Thoracic aorta (tissue), 2 donors: ENCODE data around the gene KIF25. TPM values are rescaled to one million over a fixed set of nuclear protein-coding genes. Genes with fewer than 3 reads are reported as not detected.

Source experiments
- ATAC-seq: fragments of 150-250 bp; one replicate; pipeline ENCODE4 v1.8.0; 2017; ENCODE audit warnings: low read depth; ENCODE audit not compliant: insufficient number of reproducible peaks, low FRiP score
- DNase-seq: peaks from one replicate; pipeline ENCODE4 v3.0.0-alpha.2; 2020; ENCODE audit warnings: low spot score
- H3K27ac ChIP-seq, 2 donors: fragments of 200-600 bp; sonication (generic); 1 replicate in 1 of 2; 2 replicates in 1 of 2; pipeline ENCODE4 v1.5.1; 2016; ENCODE audit warnings: mild to moderate bottlenecking in 2 of 2, moderate library complexity in 2 of 2
- H3K27me3 ChIP-seq: fragments of 200-600 bp; sonication (generic); replicated peaks from 2 replicates; pipeline ENCODE4 v1.6.0; 2016; ENCODE audit warnings: mild to moderate bottlenecking; ENCODE audit not compliant: insufficient read depth
- H3K36me3 ChIP-seq: fragments of 200-600 bp; sonication (generic); one replicate; pipeline ENCODE4 v1.5.1; 2016
- H3K4me1 ChIP-seq, 2 donors: fragments of 200-600 bp; sonication (generic); 1 replicate in 1 of 2; 2 replicates in 1 of 2; pipeline versions ENCODE4 v1.5.1 to v1.6.0; 2016; ENCODE audit warnings: low read depth in 2 of 2, mild to moderate bottlenecking in 1 of 2; ENCODE audit not compliant: control insufficient read depth in 1 of 2
- H3K4me3 ChIP-seq: fragments of 200-600 bp; sonication (generic); 2 replicates; pipeline ENCODE4 v1.5.1; 2016; ENCODE audit warnings: mild to moderate bottlenecking
- H3K9me3 ChIP-seq: fragments of 200-600 bp; sonication (generic); 2 replicates; pipeline ENCODE4 v1.5.1; 2016
- total RNA-seq, 2 donors: library from RNA; depleted of rRNA; stranded (reverse); fragments of >200 nt; gene quantifications; one replicate each; pipeline versions ENCODE4 v1.1.0 to v1.2.3, GENCODE V29; 2016
- TF ChIP-seq, protein P1 (sequence below): fragments of 200-600 bp; sonication (generic); IDR thresholded peaks from one replicate; pipeline ENCODE4 v1.5.1; 2019; ENCODE audit warnings: antibody characterized with exemption

The KIF25 gene
- total RNA-seq, 2 donors from 2014 or later: not detected

DNA sequence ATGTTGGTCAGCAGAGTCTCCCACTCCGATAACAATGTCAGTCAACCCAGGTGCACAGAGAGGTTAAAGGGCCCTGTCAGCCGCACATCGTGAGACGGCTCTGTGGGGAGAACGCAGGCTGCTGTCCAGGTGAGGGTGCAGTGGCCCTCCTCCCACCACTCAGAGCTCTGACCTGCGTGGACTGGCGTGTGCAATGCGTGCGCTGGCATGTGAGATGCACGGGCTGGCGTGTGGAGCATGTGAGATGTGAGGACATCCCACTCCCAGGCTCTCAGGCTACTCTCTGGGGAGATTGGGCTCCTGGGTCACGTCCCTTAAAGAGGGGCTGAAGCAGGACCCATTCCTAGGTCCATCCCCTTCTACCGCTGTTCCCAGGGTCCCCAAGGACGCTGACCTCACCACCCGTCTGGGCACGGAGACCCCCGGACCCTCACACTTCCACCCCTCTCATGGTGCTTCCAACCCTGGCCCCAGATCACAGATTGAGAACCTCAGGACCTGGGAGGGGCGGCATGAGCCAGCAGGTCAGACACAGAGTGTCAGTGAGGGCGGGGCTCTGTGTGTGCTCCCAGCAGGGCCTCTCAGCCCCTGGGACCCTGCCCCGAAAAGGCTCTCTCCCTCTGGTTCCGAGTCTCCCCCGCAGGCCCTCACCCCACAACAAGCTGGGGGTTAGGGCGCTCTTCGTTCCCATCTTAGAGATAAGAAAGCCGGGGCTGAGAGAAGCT is 90.1 kb downstream of the KIF25 start:
- H3K27ac ChIP-seq: no peak overlapping the region
- TF ChIP-seq, protein P1, sequence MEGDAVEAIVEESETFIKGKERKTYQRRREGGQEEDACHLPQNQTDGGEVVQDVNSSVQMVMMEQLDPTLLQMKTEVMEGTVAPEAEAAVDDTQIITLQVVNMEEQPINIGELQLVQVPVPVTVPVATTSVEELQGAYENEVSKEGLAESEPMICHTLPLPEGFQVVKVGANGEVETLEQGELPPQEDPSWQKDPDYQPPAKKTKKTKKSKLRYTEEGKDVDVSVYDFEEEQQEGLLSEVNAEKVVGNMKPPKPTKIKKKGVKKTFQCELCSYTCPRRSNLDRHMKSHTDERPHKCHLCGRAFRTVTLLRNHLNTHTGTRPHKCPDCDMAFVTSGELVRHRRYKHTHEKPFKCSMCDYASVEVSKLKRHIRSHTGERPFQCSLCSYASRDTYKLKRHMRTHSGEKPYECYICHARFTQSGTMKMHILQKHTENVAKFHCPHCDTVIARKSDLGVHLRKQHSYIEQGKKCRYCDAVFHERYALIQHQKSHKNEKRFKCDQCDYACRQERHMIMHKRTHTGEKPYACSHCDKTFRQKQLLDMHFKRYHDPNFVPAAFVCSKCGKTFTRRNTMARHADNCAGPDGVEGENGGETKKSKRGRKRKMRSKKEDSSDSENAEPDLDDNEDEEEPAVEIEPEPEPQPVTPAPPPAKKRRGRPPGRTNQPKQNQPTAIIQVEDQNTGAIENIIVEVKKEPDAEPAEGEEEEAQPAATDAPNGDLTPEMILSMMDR: no peak
- H3K4me1 ChIP-seq: no peaks in the 10 kb centered on the region
- no peak for DNase-seq
- ATAC-seq: no peak
- no peaks in the 10 kb centered on the region for H3K36me3 ChIP-seq
- H3K27me3 ChIP-seq: no peaks in the 10 kb centered on the region
- H3K9me3 ChIP-seq: no peaks in the 10 kb centered on the region
- no peak overlapping the region for H3K4me3 ChIP-seq

DNA sequence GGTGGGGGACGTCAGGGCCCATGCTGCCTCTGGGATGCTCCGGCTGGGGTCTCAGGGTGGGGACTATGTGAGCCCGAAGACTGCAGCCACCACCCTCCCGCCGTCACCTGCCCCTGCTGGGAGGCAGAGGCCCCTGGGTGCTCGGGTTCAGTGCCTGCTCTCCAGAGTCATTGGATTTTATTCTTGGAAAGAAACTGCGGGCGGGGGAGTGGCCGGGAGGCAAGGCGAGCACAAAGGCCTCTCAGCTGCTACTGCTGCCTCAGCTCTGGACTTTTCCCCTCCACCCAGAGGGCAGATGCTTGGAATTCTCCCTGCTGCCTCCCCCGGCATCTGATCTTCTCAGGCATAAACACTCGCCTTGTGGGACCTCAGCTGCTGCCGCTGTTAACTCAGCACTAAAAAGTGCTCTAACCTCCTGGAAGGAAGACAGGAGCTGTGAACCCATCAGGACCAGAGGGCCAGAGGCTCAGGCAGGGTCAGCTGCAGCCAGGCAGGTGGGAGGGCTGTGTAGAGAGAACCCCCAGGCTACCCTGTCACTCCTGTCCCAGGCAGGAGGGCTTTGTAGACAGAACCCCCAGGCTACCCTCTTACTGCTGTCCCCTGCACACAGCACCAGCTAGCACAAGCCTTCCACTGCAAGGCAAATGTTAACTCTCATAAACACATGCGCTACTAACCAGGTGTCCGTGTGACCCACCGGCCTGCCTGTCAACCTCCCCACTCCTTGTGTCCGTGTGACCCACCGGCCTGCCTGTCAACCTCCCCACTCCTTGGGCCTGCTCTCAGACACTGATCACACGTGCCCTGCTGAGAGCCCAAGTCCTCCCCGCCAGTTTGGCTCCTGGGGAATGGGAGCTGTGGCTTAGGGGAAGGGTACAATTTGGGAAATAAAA is 90.9 kb downstream of the KIF25 start:
- no peak for DNase-seq
- TF ChIP-seq, protein P1: no peak
- no peaks in the 10 kb centered on the region for H3K36me3 ChIP-seq
- H3K27me3 ChIP-seq: no peaks in the 10 kb centered on the region
- H3K27ac ChIP-seq: no peak overlapping the region
- no peaks in the 10 kb centered on the region for H3K4me1 ChIP-seq
- H3K4me3 ChIP-seq: no peak overlapping the region
- no peaks in the 10 kb centered on the region for H3K9me3 ChIP-seq
- ATAC-seq: no peak

DNA sequence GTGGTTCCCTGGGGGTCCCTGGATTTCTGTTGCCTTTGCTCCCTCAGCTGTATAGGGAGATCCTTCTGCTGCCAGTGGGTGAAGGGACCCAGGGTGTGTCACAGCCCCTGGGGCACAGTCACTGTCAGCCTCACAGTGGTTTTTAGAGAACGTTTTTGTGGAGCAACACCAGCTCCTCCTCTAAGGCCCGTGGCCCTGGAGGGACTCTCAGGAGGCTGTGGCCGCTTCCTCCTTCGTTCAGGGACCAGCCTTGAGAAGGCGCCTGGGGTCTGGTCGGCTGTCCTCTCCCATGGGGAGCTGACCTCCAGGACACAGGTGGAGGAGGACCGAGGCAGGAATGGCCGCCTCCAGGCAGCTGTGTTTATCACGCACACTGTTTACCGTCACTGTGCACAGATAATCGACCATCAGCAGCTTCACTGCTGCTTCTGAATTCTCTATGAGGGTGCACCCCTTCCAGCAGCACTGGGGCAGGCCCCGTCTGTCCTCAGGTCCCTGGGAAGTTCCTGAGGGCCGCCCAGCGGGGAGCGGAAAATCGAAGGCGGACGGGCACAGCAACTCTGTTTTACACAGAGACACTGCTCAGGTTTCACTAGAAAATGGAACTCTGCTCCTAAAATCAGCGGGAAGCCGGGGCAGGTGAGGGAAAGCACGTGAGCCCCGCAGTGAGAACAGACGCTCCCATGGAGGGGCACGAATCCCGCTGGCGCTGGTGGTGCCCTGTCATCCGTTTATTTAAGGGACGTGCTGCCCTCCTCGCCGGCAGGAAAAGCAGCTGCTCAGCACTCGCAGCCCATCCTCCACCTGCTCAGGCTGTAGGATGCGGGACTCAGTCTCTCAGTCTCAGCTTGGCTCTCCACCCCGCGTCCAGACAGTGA is 92.0 kb downstream of the KIF25 start:
- DNase-seq (no peak), ATAC-seq (no peak)
- no peaks in the 10 kb centered on the region for H3K4me1 ChIP-seq
- no peaks in the 10 kb centered on the region for H3K9me3 ChIP-seq
- TF ChIP-seq, protein P1: no peak
- H3K36me3 ChIP-seq: no peaks in the 10 kb centered on the region
- H3K27me3 ChIP-seq: no peaks in the 10 kb centered on the region
- no peak overlapping the region for H3K4me3 ChIP-seq
- no peak overlapping the region for H3K27ac ChIP-seq

DNA sequence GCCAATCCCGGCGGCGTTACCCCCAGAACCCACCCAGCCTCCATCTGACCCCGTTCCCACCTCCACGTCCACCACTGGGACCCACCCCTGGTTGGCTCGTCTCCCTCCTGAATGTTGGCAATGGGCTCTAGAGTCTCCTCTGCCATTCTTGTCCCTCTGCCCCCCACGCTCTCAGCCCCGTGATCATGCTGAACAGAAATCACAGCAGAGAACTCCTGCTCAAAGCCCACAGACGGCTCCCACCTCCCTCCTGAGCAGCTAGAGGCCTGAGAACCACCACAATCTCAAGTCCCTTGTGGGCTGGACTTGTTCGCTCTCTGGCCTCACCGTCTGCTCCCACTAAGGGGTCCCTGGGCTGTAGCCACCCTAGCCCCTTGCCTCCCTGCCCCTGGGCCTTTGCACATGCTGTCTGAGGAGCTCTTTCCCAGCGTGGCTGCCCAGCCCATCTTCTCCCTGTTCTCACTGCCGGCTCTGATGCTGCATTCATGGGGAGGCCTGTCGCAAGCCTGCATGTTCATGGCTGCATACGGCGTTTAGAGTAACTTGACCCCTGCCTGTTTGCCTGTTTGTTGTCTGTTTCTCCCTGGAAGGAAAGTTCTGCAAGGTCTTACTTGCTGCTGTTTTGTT is 92.7 kb downstream of the KIF25 start:
- Histone ChIP-seq H3K4me1 (no peaks in the 10 kb centered on the region), H3K9me3 (no peaks in the 10 kb centered on the region), H3K4me3 (no peak overlapping the region), H3K27ac (no peak overlapping the region), H3K36me3 (no peaks in the 10 kb centered on the region), H3K27me3 (no peaks in the 10 kb centered on the region)
- TF ChIP-seq, protein P1: no peak
- DNase-seq: no peak
- no peak for ATAC-seq
